ENCODE data around the gene CLDN14. TPM values are rescaled to one million over a fixed set of nuclear protein-coding genes. Genes with fewer than 3 reads are reported as not detected.

The CLDN14 gene
- total RNA-seq, 2 experiments from 2014 or later, result not detected

DNA sequence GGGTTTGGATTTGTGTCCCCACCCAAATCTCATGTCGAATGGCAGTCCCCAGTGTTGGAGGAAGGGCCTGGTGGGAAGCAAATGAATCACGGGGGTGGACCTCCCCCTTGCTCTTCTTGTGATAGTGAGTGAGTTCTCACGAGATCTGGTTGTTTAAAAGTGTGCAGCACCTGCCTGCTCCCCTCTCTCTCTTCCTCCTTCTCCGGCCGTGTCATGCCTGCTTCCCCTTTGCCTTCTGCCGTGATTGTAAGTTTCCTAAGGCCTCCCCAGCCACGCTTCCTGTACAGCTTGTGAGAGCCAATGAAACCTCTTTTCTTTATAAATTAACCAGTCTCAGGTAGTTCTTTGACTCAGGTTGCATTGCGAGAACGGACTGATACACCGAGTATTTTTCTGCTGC, 15.9 kb downstream of the CLDN14 start:
- H3K9me3 ChIP-seq (ENCODE audit: control insufficient read depth in 1 of 2, insufficient read depth in 1 of 2, low read length in 2 of 2), result no peaks in the 10 kb centered on the region
- H3K27me3 ChIP-seq (ENCODE audit: control insufficient read depth in 1 of 2, insufficient read depth in 2 of 2, low read length in 2 of 2), result no peaks in the 10 kb centered on the region
- Mint-ChIP-seq H3K27ac (no peak overlapping the region), H3K36me3 (ENCODE audit: low read depth) (no peaks in the 10 kb centered on the region), H3K9me3 (no peaks in the 10 kb centered on the region), H3K4me1 (ENCODE audit: low read depth) (no peaks in the 10 kb centered on the region), H3K4me3 (no peak overlapping the region), H3K27me3 (peaks cover 5% of the 10 kb centered on the region)
- DNase-seq, result no peak
- POLR2A ChIA-PET, result no interaction called here
- H3K36me3 ChIP-seq (ENCODE audit: insufficient read depth, low read length), result no peaks in the 10 kb centered on the region
- no peaks in the 10 kb centered on the region for H3K4me1 ChIP-seq (ENCODE audit: insufficient read depth, low read length)
- no peak for TF ChIP-seq CTCF (IDR thresholded peaks at IDR 0.05)
- no peak for ATAC-seq (ENCODE audit: poor library complexity)
- H3K27ac ChIP-seq (ENCODE audit: low read depth in 1 of 2, low read length in 2 of 2), result no peak overlapping the region
- CTCF ChIA-PET, result no interaction called here
- intact Hi-C loops (cut with DNase I, micrococcal nuclease), result no loop called here
- H3K4me3 ChIP-seq (ENCODE audit: low read length), result no peak overlapping the region

DNA sequence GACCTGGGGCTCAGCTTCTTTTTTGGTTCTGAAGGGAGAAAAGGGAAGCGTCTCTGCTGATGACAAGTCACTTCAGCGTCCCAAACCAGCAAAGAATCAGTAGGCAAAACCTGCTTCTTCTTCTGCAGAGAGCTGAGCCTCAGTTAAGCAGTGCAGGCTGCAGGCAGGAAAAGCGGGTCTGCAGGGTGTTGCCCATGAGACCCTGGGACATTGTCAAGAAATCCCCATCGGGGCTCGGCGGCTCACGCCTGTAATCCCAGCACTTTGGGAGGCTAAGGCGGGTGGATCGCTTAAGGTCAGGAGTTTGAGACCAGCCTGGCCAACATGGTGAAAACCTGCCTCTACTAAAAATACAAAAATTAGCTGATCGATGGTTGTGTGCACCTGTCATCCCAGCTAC, 16.7 kb downstream of the CLDN14 start:
- Histone ChIP-seq H3K36me3 (ENCODE audit: insufficient read depth, low read length) (no peaks in the 10 kb centered on the region), H3K4me1 (ENCODE audit: insufficient read depth, low read length) (no peaks in the 10 kb centered on the region), H3K27me3 (ENCODE audit: control insufficient read depth in 1 of 2, insufficient read depth in 2 of 2, low read length in 2 of 2) (no peaks in the 10 kb centered on the region), H3K4me3 (ENCODE audit: low read length) (no peak overlapping the region), H3K9me3 (ENCODE audit: control insufficient read depth in 1 of 2, insufficient read depth in 1 of 2, low read length in 2 of 2) (no peaks in the 10 kb centered on the region), H3K27ac (ENCODE audit: low read depth in 1 of 2, low read length in 2 of 2) (no peak overlapping the region)
- no peak for ATAC-seq (ENCODE audit: poor library complexity)
- Mint-ChIP-seq H3K4me1 (ENCODE audit: low read depth) (no peaks in the 10 kb centered on the region), H3K27ac (no peak overlapping the region), H3K4me3 (no peak overlapping the region), H3K36me3 (ENCODE audit: low read depth) (no peaks in the 10 kb centered on the region), H3K27me3 (peaks cover 5% of the 10 kb centered on the region), H3K9me3 (no peaks in the 10 kb centered on the region)
- intact Hi-C loops (cut with DNase I, micrococcal nuclease), result no loop called here
- ChIA-PET CTCF (no interaction called here), POLR2A (no interaction called here)
- no peak for TF ChIP-seq CTCF (IDR thresholded peaks at IDR 0.05)
- no peak for DNase-seq

- Histone ChIP-seq H3K36me3 (ENCODE audit: insufficient read depth, low read length) (no peaks in the 10 kb centered on the region), H3K4me3 (ENCODE audit: low read length) (no peak overlapping the region), H3K4me1 (ENCODE audit: insufficient read depth, low read length) (no peaks in the 10 kb centered on the region), H3K27ac (ENCODE audit: low read depth in 1 of 2, low read length in 2 of 2) (no peak overlapping the region), H3K9me3 (ENCODE audit: control insufficient read depth in 1 of 2, insufficient read depth in 1 of 2, low read length in 2 of 2) (no peaks in the 10 kb centered on the region), H3K27me3 (ENCODE audit: control insufficient read depth in 1 of 2, insufficient read depth in 2 of 2, low read length in 2 of 2) (no peaks in the 10 kb centered on the region)
- POLR2A ChIA-PET, result no interaction called here
- Mint-ChIP-seq H3K9me3 (no peaks in the 10 kb centered on the region), H3K4me3 (no peak overlapping the region), H3K27ac (no peak overlapping the region), H3K27me3 (peaks cover 5% of the 10 kb centered on the region), H3K4me1 (ENCODE audit: low read depth) (no peaks in the 10 kb centered on the region), H3K36me3 (ENCODE audit: low read depth) (no peaks in the 10 kb centered on the region)
- TF ChIP-seq CTCF (IDR thresholded peaks at IDR 0.05), result no peak
- intact Hi-C loops (cut with DNase I, micrococcal nuclease), result no loop called here
- CTCF ChIA-PET, result no interaction called here
- no peak for ATAC-seq (ENCODE audit: poor library complexity)
- no peak for DNase-seq
Observed at GRCh38 chr21:36461918-36462486, 17.9 kb downstream of the CLDN14 start.

Data from CD4-positive, alpha-beta T cell (primary cell).